Tongue (tissue), 3 donors: Measurements from ENCODE around the gene TEKTIP1. TPM values are rescaled to one million over a fixed set of nuclear protein-coding genes. Genes with fewer than 3 reads are reported as not detected.

Experiments used
- DNase-seq: peaks from one replicate; pipeline ENCODE4 v3.0.0-alpha.2; 2015
- small RNA-seq: library from RNA; depleted of rRNA; stranded (forward); fragments of <200 nt; gene quantifications from one replicate; pipeline ENCODE3, GENCODE V24; 2014; ENCODE audit warnings: low replicate concordance
- total RNA-seq: library from RNA; depleted of rRNA; stranded (reverse); fragments of >200 nt; gene quantifications from one replicate; pipeline ENCODE4 v1.2.3, GENCODE V29; 2014

TEKTIP1 gene
- total RNA-seq, 1 donor from 2014 or later = not detected

DNA sequence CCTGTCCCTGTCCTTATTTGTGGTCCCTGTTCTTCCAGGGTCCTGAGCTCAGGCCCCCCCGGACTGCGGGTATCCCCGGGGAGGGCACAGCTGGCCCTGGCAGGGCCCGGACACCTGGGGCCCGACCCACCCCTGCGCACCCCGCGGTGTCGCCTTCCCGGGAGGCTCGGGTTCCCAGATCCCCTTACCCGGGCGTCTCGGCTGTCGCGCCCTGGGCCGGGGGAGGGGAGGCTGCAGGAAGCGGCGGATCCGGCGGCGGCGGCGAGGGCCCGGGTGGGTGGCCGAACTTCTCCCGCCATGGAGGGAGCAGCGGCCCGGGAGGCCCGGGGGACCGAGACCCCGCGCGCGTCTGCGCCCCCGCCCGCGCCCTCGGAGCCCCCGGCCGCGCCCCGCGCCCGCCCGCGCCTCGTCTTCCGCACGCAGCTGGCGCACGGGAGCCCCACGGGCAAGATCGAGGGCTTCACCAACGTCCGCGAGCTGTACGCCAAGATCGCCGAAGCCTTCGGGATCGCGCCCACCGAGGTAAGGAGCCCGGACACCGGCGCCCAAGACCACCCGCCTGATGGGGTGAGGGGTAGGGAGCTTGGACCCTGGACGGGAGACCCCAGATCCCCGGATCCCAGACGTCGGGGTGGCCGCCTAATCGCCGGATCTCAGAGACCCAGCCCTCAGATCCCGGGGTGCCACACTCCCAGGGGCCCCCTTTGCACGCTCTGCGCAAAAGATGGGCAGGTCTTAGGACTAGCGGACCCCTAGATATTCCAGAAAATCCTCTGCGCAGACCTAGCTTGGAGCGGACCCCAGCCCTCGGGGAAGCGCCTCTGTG is 46.5 kb downstream of the TEKTIP1 start, which contains the start of gene GIPC3:
TSS of gene GIPC3 (plus strand) at position 178 of the 826 bp plus-strand sequence. CDS start at position 298, 120 bp downstream.
- DNase-seq = no peak

GRCh38 chr19:3586127-3586626 is 47.2 kb downstream of the TEKTIP1 start:
- no peak for DNase-seq

DNA sequence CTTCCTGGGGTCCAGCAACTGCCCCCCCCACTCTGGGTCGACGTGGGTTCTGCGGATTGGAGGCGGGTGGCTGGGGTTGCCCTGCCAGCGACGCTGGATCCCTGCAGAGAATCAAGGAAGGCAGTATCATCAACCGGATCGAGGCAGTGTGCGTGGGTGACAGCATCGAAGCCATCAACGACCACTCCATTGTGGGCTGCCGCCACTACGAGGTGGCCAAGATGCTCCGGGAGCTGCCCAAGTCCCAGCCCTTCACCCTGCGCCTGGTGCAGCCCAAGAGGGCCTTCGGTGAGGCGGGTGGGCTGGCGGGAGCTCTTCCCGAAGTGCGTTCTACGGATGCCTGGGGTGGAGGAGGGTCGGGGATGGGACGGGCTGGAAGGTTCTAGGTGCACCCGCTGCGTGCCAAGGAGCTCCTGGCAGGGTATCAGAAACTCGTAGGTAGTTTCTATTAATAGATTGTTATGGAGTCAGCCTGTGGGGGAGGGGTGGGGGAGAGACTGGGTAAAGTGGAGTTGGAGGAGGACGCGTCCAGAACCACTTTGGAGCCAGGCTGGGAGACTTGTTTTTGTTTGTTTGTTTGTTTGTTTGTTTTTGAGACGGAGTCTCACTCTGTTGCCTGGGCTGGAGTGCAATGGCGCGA is 47.9 kb downstream of the TEKTIP1 start:
- no peak for DNase-seq

- no peak for DNase-seq
Observed at GRCh38 chr19:3589439-3589838, 50.5 kb downstream of the TEKTIP1 start.

DNA sequence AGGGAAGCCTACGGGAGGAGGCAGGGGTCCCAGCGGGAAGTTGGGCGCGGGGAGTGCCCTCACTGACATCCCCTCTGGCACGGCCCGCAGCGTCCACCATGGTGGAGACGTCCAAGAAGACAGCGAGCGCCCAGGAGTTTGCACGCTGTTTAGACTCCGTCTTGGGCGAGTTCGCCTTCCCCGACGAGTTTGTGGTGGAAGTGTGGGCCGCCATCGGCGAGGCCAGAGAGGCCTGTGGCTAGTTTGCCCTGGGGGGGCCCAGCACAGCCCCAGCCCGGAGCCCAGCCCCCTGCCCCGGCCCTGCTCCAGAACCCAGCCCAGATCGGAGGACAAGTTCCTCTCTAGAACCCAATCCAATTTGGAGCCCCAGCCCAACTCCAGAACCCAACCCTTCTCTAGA is 51.0 kb downstream of the TEKTIP1 start:
- no peak for DNase-seq

- DNase-seq = no peak
Observed at GRCh38 chr19:3590991-3591659, 52.2 kb downstream of the TEKTIP1 start.

DNA sequence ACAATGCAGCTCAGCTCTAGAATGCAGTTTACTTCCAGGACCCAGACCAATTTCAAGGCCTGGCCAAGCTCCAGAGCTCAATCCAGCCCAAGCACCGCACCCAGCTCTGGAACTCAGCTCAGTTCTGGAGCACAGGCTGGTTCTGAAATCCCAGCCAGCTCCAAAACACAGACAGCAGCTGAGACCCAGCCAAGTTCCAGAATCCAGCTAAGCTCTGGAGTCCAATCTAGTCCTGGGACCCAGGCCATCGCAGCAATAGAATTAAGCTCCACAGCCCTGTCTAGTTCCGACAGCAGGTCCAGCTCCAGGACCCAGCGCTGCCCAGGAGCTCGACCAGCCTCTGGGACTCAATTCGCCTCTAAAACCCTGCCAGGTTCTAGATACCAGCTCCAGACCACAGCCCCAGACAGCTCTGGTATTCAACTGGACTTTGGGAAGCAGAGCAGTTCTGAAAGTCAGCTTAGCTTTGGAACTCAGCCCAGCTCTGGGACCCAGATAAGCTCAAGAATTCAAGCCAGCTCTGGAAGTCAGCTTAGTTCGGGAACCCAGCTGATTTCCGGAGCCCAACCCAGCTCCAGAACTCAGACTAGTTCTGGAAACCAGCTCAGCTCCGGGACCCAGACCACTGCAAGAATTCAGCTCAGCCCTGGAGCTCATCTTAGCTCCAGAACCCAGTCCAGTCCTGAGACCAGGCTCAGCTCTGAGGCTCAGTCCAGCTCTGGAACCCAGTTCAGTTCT is 53.1 kb downstream of the TEKTIP1 start:
- no peak for DNase-seq

GRCh38 chr19:3593156-3593555 is 54.2 kb downstream of the TEKTIP1 start:
- no peak for DNase-seq

Small RNAs within 50 kb of the gene (small RNA-seq; reads per million reads assigned to genes)
- gene AC005786.1 (not detected), gene RF00212 (not detected)

Other genes with a start within 250 kb of the TEKTIP1 start
- gene NFIC, start 172.6 kb upstream of the TEKTIP1 start, total RNA-seq = 70.0 TPM
- not detected for gene SMIM24, start 58.6 kb upstream of the TEKTIP1 start, total RNA-seq
- not detected for gene SMIM44, start 55.7 kb upstream of the TEKTIP1 start, total RNA-seq
- 15.8 TPM for gene DOHH, start 38.5 kb upstream of the TEKTIP1 start, total RNA-seq
- gene FZR1, start 32.9 kb upstream of the TEKTIP1 start, total RNA-seq = 47.2 TPM
- 20.6 TPM for gene MFSD12, start 18.4 kb downstream of the TEKTIP1 start, total RNA-seq
- gene HMG20B, start 33.8 kb downstream of the TEKTIP1 start, total RNA-seq = 34.7 TPM
- gene GIPC3, start 46.3 kb downstream of the TEKTIP1 start, total RNA-seq = 0.21 TPM
- gene TBXA2R, start 67.7 kb downstream of the TEKTIP1 start, total RNA-seq = 2.4 TPM
- 23.2 TPM for gene CACTIN, start 87.6 kb downstream of the TEKTIP1 start, total RNA-seq
- gene PIP5K1C, start 161.3 kb downstream of the TEKTIP1 start, total RNA-seq = 20.7 TPM
- gene TJP3, start 169.2 kb downstream of the TEKTIP1 start, total RNA-seq = 5.4 TPM
- 17.1 TPM for gene APBA3, start 222.5 kb downstream of the TEKTIP1 start, total RNA-seq
- 10.6 TPM for gene MRPL54, start 223.5 kb downstream of the TEKTIP1 start, total RNA-seq
- gene RAX2, start 233.1 kb downstream of the TEKTIP1 start, total RNA-seq = not detected
- 2.6 TPM for gene MATK, start 247.2 kb downstream of the TEKTIP1 start, total RNA-seq